K562 (cell line): ENCODE measurements around the gene SF3B4. TPM values are rescaled to one million over a fixed set of nuclear protein-coding genes. Genes with fewer than 3 reads are reported as not detected.

Experiments
- ARNT ChIP-seq, 2 experiments: fragments of 450-650 bp; IDR thresholded peaks; 2 replicates each; pipeline ENCODE4 v1.6.1; 2016; ENCODE audit warnings: mild to moderate bottlenecking in 1 of 2
- ASH1L ChIP-seq: fragments of 450-650 bp; IDR thresholded peaks from 2 replicates; pipeline ENCODE4 v1.6.1; 2018; ENCODE audit warnings: borderline replicate concordance, mild to moderate bottlenecking, low read depth; ENCODE audit not compliant: partially characterized antibody
- CBFA2T2 ChIP-seq: fragments of 450-650 bp; conservative IDR thresholded peaks from 2 replicates; pipeline ENCODE4 v1.6.1; 2017; ENCODE audit warnings: mild to moderate bottlenecking
- DIDO1 ChIP-seq: fragments of 450-650 bp; IDR thresholded peaks from 2 replicates; pipeline ENCODE4 v1.6.1; 2016; ENCODE audit warnings: low read depth, missing biosample characterization, missing genetic modification characterization
- HINFP ChIP-seq: fragments of 450-650 bp; conservative IDR thresholded peaks from 2 replicates; pipeline ENCODE4 v1.6.1; 2016; ENCODE audit warnings: missing genetic modification characterization, low read depth, mild to moderate bottlenecking, control low read depth, missing compliant biosample characterization
- MAFG ChIP-seq: fragments of 450-650 bp; conservative IDR thresholded peaks from 2 replicates; pipeline ENCODE4 v1.6.1; 2016; ENCODE audit warnings: missing genetic modification characterization, missing compliant biosample characterization
- NR0B1 ChIP-seq: fragments of 450-650 bp; IDR thresholded peaks from one replicate; pipeline ENCODE4 v1.6.1; 2018; ENCODE audit warnings: mild to moderate bottlenecking, moderate library complexity; ENCODE audit not compliant: partially characterized antibody
- REST ChIP-seq, 2 experiments: fragments of 450-650 bp; formaldehyde crosslinking in 1 of 2; IDR thresholded peaks; 2 replicates each; pipeline versions ENCODE4 v1.4.0 to v1.6.1; 2014 to 2020; ENCODE audit warnings: mild to moderate bottlenecking in 2 of 2, borderline replicate concordance in 1 of 2, low read depth in 1 of 2
- RFX7 ChIP-seq: fragments of 250-450 bp; sonication (Bioruptor Pico); IDR thresholded peaks from 2 replicates; pipeline ENCODE4 v1.5.1; 2021; ENCODE audit warnings: mild to moderate bottlenecking
- SIX5 ChIP-seq, 2 experiments: IDR thresholded peaks; 2 replicates each; pipeline ENCODE4 v1.6.1; 2011; ENCODE audit warnings: low read length in 2 of 2, borderline replicate concordance in 1 of 2, low read depth in 1 of 2, mild to moderate bottlenecking in 1 of 2, moderate library complexity in 1 of 2; ENCODE audit not compliant: insufficient read depth in 1 of 2
- TEAD1 ChIP-seq, 2 experiments: fragments of 450-650 bp in 1 of 2; sonication (generic) in 1 of 2; formaldehyde crosslinking; IDR thresholded peaks; 2 replicates each; pipeline versions ENCODE4 v1.4.0 to v1.8.0; 2020 to 2022; ENCODE audit warnings: mild to moderate bottlenecking in 2 of 2, missing genetic modification reagents in 1 of 2
- ZNF79 ChIP-seq: fragments of 250-450 bp; sonication (Bioruptor Pico); IDR thresholded peaks from 2 replicates; pipeline ENCODE4 v1.4.0; 2020; ENCODE audit warnings: low read depth, mild to moderate bottlenecking, moderate library complexity
- polyA plus RNA-seq, 8 experiments: library from polyadenylated mRNA; depleted of rRNA in 4 of 8; stranded (reverse) in 5 of 8; unstranded in 3 of 8; fragments of >200 nt; fragmentation: Nextera tagmentation in 2 of 8; fragmentation: Illumina TruSeq in 1 of 8; extraction: Ambion mirVana in 2 of 8; extraction: Trizol in 1 of 8; gene quantifications; 2 replicates each; pipeline versions ENCODE4 v1.2.1 to v1.2.3, GENCODE V29; 2011 to 2014; ENCODE audit warnings: inconsistent platforms in 1 of 8, missing spikeins in 1 of 8
- total RNA-seq, 7 experiments: library from RNA; depleted of rRNA in 6 of 7; stranded (reverse); fragments of >200 nt in 6 of 7; fragmentation: Illumina TruSeq in 2 of 7; extraction: Trizol in 2 of 7; gene quantifications; 2 replicates each; pipeline versions ENCODE4 v1.2.1 to v1.2.3, GENCODE V29; 2011 to 2021; ENCODE audit warnings: low replicate concordance in 1 of 7

SF3B4 gene
- total and polyA plus RNA-seq, 9 of the 15 experiments (the other 6 are each of a cell fraction or from before 2014, with no cell fraction given), result 3.0 to 88.0 (median 26.1) TPM

GRCh38 chr1:149962039-149962647, 34.5 kb upstream of the SF3B4 start (continued):
- no peak for TF ChIP-seq ASH1L
- no peak for TF ChIP-seq TEAD1 (CRISPR knock-in tag; IDR thresholded peaks at IDR 0.05)
- 0 out of 2 replicates have a peak, but pooled peaks have one; percentile 1 for TF ChIP-seq MAFG (tag)
- peak; percentile 84; the same call in 1 of the 2 replicates for TF ChIP-seq REST (IDR thresholded peaks at IDR 0.05; ENCODE audit: borderline replicate concordance)
- no peak for TF ChIP-seq REST (CRISPR knock-in tag; IDR thresholded peaks at IDR 0.05; ENCODE audit: low read depth)
- TF ChIP-seq DIDO1 (tag), result no peak
- TF ChIP-seq HINFP (tag), result no peak
- no peak for TF ChIP-seq CBFA2T2
- TF ChIP-seq NR0B1, result no peak
- no peak for TF ChIP-seq SIX5 (IDR thresholded peaks at IDR 0.05; ENCODE audit: borderline replicate concordance in 1 of 2, insufficient read depth in 1 of 2, low read depth in 1 of 2, low read length in 2 of 2)
- no peak for TF ChIP-seq ARNT (IDR thresholded peaks at IDR 0.05)
- TF ChIP-seq RFX7 (CRISPR knock-in tag), result no peak
- TF ChIP-seq ZNF79 (CRISPR knock-in tag), result no peak
